ENCODE results near the gene CPNE5. TPM values are rescaled to one million over a fixed set of nuclear protein-coding genes. Genes with fewer than 3 reads are reported as not detected.

Gene CPNE5
- total and polyA plus RNA-seq, 9 of the 15 experiments (the other 6 are each of a cell fraction or from before 2014, with no cell fraction given) = 0.14 to 1.0 (median 0.46) TPM; not detected in 2

DNA sequence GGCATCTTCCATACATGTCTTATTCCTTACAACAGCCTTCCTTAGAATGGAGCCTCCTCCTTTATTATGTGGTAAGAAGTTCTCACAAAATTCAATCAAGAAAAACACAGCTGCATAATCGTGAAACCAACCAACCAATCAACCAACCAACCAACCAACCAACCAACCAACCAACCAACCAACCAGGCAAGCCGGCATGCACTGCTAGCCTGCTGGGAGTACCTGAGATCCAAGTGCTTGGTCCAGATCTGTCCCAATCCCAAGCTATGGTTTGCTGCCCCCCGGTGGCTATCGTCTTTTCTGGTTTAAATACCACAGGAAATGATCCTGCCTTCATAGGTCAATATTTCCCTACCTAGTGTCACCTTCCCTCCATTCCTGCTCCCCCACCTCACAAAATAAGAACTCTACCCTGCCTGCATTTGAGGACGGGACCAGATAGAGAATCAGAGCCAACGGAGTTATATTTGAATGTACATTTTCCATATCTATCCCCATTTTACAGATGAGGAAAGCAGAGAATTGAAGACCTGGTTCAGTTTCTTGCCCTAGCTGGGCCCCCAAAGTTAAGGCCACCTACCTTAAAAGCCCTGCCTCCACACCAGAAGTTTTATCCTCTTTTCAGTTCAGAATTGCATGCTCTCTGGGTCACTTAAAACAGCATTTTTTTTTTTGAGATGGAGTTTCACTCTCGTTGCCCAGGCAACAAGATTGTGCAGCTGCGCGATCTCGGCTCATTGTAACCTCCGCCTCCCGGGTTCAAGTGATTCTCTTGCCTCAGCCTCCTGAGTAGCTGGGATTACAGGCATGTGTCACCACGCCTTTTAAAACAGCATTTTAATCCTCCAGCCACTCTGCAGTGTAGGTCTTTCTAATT, 114.5 kb downstream of the CPNE5 start (continued):
- no peak for TF ChIP-seq ZNF133 (CRISPR knock-in tag; IDR thresholded peaks at IDR 0.05)
- TF ChIP-seq GTF2A2 (tag; IDR thresholded peaks at IDR 0.05) = no peak
- TF ChIP-seq MYBL2 (IDR thresholded peaks at IDR 0.05; ENCODE audit: low read depth) = no peak
- no peak for TF ChIP-seq MYBL2 (CRISPR knock-in tag; IDR thresholded peaks at IDR 0.05; ENCODE audit: borderline replicate concordance)
- TF ChIP-seq SMC3 (conservative IDR thresholded peaks at IDR 0.05; ENCODE audit: insufficient read depth, low read depth, low read length) = peak; percentile 80
- TF ChIP-seq RAD21 (CRISPR knock-in tag; conservative IDR thresholded peaks at IDR 0.05 in 1 of 2, IDR thresholded peaks at IDR 0.05 in 1 of 2) = peak; percentile 89 to 97
- TF ChIP-seq ZNF436 (CRISPR knock-in tag; IDR thresholded peaks at IDR 0.05) = no peak
- TF ChIP-seq RNF2 (IDR thresholded peaks at IDR 0.05) = no peak
- TF ChIP-seq SRSF1 (IDR thresholded peaks at IDR 0.05; ENCODE audit: low read depth, low read length) = no peak
- no peak for TF ChIP-seq ZKSCAN1 (IDR thresholded peaks at IDR 0.05; ENCODE audit: low read depth, low read length)
- TF ChIP-seq, protein P1, sequence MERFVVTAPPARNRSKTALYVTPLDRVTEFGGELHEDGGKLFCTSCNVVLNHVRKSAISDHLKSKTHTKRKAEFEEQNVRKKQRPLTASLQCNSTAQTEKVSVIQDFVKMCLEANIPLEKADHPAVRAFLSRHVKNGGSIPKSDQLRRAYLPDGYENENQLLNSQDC (CRISPR knock-in tag; IDR thresholded peaks at IDR 0.05) = no peak
- no peak for TF ChIP-seq CBX1 (IDR thresholded peaks at IDR 0.05; ENCODE audit: low read depth)
- no peak for TF ChIP-seq ZNF644 (tag; IDR thresholded peaks at IDR 0.05; ENCODE audit: low read depth)
- no peak for TF ChIP-seq ETV6 (IDR thresholded peaks at IDR 0.05; ENCODE audit: borderline replicate concordance in 1 of 2, low read depth in 2 of 2, low read length in 1 of 2)
- no peak for TF ChIP-seq ETV6 (CRISPR knock-in tag; IDR thresholded peaks at IDR 0.05; ENCODE audit: borderline replicate concordance)
- no peak for TF ChIP-seq ZNF445 (CRISPR knock-in tag; IDR thresholded peaks at IDR 0.05; ENCODE audit: low read depth)
- TF ChIP-seq TAF7 (tag; IDR thresholded peaks at IDR 0.05) = no peak
- peak; percentile 14; the same call in 1 of the 2 replicates for TF ChIP-seq BCOR (IDR thresholded peaks at IDR 0.05)
